ENCODE measurements around the gene LPP. TPM values are rescaled to one million over a fixed set of nuclear protein-coding genes. Genes with fewer than 3 reads are reported as not detected.

Gene LPP
- total RNA-seq, 1 donor from 2014 or later: 54.9 TPM

- intact Hi-C loops (cut with micrococcal nuclease): loop anchor here (1.0 kb wide), 1 partner anchor 10 kb away; no protein-coding TSS in a partner anchor
Observed at GRCh38 chr3:188389711-188390342, 235.9 kb downstream of the LPP start.

GRCh38 chr3:188390343-188390718 lies 236.4 kb downstream of the LPP start:
- intact Hi-C loops (cut with micrococcal nuclease): loop anchor here (1.0 kb wide), 1 partner anchor 10 kb away; no protein-coding TSS in a partner anchor

- intact Hi-C loops (cut with micrococcal nuclease): loop anchor here (1.0 kb wide), 1 partner anchor 9 kb away; no protein-coding TSS in a partner anchor
Observed at GRCh38 chr3:188390775-188391443, 237.0 kb downstream of the LPP start.

DNA sequence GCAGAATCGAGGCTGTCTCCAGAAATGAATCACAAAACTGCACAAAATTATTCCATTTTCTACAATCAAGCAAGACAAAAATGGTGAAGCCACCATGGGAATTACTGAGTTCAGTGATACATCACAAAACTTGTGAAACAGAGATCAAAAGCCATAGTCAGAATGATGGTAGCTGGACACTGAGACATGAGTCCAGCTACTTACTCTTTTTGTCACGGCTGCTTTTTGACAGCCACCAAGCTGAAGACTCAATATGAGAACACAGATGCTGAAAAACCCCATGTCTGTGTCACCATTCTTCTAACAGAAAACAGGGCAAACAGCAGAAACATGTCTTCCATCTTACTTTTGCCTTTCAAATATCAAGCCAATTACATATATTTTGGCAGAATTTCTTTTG lies 237.6 kb downstream of the LPP start:
- intact Hi-C loops (cut with micrococcal nuclease): no loop called here

DNA sequence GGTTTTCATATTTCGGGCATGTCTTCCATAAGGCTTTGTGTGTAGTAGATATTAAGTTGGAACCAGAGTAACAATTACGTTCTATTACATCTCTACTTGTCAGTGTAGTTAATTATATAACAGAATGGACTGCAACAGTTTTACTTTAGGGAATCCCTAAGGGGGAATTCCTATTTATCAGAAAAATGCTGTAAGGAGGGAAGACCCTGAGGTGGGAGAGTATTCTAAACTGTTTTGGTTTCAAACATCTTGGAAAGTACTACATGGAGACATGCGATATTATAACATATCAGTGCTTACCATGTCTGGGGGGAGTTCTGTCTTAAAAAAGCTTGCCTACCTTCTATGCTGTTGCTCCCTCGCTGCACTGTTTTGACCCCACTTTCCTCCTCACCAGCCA lies 238.1 kb downstream of the LPP start:
- intact Hi-C loops (cut with micrococcal nuclease): no loop called here

DNA sequence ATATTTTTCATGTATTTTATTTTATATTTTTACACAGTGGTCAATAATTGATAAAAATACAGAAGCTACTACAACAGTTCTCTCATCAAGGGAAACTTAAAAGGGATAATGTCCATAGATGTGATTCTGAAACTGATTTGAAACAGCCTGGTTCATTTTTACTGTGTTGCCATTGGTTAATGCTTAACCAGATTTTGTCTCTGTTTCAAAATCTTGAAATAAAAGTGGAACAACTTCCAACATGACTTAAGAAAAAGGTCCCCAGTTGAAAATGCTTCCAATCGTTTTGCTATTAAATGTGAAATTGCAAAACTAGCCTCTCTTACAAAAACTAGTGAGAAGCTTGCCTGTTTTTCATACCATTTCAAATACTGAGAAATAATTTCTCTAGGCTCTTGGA lies 240.7 kb downstream of the LPP start:
- intact Hi-C loops (cut with micrococcal nuclease): no loop called here

DNA sequence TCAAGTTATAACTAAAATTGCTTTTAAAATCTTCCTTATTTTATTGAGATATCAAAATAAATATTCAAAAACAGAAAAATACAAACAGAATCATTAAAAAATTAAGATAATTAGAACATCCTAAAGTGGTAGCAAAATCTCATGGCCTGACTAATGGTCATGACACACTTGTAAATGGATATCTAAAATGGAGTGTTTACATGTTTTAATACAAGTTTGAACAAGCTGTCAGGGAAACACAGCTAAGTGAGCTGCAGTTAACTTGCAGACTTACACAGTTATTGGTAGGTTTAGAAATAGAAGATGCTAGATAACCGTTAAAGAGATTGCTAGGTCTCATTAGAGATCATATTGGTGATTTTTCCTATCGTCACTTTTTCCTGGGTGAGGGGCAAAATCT lies 242.3 kb downstream of the LPP start:
- intact Hi-C loops (cut with micrococcal nuclease): no loop called here

- intact Hi-C loops (cut with micrococcal nuclease): no loop called here
Observed at GRCh38 chr3:188396900-188397299, 242.9 kb downstream of the LPP start.

DNA sequence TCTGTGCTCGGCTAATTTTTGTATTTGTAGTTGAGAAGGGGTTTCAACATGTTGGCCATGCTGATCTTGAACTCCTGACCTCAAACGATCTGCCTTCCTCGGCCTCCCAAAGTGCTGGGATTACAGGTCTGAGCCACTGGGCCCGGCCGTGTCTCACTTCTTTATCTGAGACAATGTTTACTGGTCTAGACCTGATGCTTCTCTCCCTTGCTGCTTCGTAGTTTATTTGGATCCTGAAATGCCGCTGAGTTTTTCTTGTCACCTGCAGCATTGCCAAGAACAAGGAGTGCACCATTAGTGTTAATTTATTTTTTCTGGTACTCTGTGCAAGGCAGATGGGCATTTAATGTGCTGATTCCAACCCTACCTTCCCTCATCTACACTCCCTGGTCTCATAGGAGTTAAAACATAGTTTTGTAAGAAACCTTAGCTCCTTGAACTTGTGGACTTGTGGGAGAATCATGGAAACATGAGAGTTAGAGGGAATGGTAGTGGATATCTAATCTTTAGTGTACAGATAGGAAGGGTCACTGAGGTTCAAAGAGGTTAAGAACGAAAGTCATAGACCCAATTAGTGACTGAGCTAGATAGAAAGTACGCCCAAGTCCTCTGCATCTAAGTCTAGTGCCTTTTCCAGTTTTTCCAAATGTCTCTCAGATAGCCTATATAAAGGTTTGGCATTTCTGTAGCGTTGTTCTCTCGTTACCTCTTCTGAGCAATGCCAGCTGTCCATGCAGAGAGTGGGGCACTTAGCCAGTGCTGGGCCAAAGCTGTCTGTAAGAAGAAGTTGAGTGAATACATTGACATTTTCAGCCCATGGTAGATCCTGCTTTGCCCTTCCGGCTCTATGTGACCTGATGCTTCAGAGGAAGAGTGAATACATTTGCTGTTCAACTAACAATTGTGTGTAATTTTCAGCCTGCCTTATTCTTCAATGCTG lies 244.1 kb downstream of the LPP start:
- intact Hi-C loops (cut with micrococcal nuclease): loop anchor here (1.0 kb wide), 1 partner anchor 650 kb away; no protein-coding TSS in a partner anchor

DNA sequence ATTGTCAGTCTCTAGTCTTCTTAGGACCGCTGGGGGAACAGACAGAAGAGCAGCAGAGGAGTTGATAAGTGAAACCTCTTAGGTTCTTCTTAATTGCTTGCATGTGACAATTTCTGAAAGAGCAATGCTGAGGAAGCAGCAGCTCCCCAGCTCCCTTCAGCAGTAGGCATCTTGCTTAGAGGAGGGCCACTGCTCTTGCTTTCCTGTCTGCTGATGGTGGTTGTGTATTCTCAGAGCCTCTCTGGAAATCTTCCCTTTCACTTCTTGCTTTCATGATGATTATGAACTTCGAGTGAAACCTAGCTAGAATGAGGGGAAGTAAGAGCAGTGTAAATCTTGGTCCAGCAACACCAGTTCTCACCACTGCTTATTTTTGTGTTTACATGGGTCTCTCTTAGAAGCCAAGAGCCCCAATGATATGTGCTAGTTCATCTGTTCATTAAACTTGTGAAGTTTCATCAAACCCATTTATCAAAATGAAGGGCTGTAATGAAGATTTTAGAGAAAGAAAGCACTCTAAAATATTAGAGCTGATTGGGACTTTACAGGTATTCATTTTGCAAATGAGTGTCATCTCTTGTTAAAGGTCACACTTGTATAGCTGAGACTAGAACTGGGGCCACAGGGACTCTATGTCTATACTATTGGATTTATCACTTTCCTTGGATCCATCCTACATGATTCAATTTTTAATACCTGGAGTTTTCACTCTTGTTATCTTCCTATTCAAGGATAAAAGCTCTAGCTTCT lies 246.7 kb downstream of the LPP start:
- intact Hi-C loops (cut with micrococcal nuclease): loop anchor here (1.0 to 10.0 kb wide), 8 partner anchors 10 to 732 kb away; partner anchors contain the start of gene BCL6

- intact Hi-C loops (cut with micrococcal nuclease): loop anchor here (5.0 to 10.0 kb wide), 6 partner anchors 79 to 731 kb away; no protein-coding TSS in a partner anchor
Observed at GRCh38 chr3:188401244-188401993, 247.5 kb downstream of the LPP start.

DNA sequence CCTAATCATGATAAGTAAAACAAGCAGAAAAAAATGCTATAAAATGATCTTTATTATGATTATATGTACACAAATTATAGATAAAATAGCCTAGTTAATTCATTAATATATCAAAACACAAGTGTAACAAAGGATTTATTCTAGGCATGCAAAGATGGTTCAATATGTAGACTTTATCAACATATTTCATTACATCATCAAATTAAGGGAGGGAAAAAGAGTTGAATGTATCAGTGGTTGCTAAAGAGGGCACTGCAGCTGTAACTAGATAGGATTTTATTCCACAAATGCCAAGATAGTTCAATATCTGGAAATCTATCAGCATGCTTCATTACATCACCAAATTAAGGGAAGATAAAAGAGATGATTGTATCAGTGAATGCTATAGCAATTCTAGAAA lies 248.3 kb downstream of the LPP start:
- intact Hi-C loops (cut with micrococcal nuclease): loop anchor here (5.0 to 10.0 kb wide), 6 partner anchors 80 to 730 kb away; no protein-coding TSS in a partner anchor

DNA sequence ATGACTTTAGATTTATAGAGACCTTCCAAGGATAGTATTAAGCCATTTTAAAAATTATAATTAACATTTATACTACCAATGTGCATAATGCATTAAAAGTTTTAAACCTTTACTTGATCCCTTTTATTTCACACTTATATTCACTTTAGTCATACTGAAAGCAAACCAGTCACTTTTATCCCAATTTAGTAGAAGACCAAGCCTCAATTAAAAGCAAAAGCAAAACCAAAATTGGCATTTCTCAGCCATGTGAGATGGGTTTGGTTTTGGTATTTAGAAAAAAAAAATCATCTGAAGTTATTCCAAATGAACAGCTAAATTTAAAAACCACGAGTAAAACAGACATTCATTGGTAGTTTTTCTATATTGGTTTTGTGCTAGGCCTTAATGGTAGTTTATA lies 249.4 kb downstream of the LPP start:
- intact Hi-C loops (cut with micrococcal nuclease): loop anchor here (1.0 to 10.0 kb wide), 9 partner anchors 64 to 729 kb away; partner anchors contain the start of gene LPP

- intact Hi-C loops (cut with micrococcal nuclease): loop anchor here (5.0 to 10.0 kb wide), 6 partner anchors 82 to 728 kb away; no protein-coding TSS in a partner anchor
Observed at GRCh38 chr3:188404124-188404523, 250.2 kb downstream of the LPP start.

GRCh38 chr3:188404701-188405100 lies 250.7 kb downstream of the LPP start:
- intact Hi-C loops (cut with micrococcal nuclease): loop anchor here (5.0 to 10.0 kb wide), 6 partner anchors 82 to 728 kb away; no protein-coding TSS in a partner anchor

GRCh38 chr3:188407158-188407880 lies 253.4 kb downstream of the LPP start:
- intact Hi-C loops (cut with micrococcal nuclease): loop anchor here (10.0 kb wide), 1 partner anchor 547 kb away; no protein-coding TSS in a partner anchor

DNA sequence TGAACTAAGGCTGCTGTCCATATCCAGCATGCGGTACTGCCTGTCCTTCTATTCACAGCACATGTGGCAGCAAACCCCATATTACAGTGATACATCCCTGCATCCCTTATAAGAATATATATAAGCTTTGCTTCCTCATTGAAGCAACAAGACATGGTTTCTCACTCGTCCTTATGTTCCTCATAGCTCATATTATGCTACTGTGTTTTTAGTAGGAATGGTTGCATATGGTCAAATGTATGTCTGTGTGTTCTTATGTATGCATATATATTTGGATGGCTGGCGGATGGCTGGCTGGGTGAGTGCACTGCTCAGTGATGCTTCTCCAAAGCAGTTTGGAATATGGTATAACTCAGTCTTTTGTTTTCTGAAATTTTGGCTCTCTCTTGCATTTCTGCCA lies 254.9 kb downstream of the LPP start:
- intact Hi-C loops (cut with micrococcal nuclease): loop anchor here (10.0 kb wide), 1 partner anchor 546 kb away; no protein-coding TSS in a partner anchor

- intact Hi-C loops (cut with micrococcal nuclease): no loop called here
Observed at GRCh38 chr3:188411750-188412149, 257.8 kb downstream of the LPP start.

- intact Hi-C loops (cut with micrococcal nuclease): no loop called here
Observed at GRCh38 chr3:188415196-188415595, 261.2 kb downstream of the LPP start.
